Measurements from ENCODE around the gene OSTF1. TPM values are rescaled to one million over a fixed set of nuclear protein-coding genes. Genes with fewer than 3 reads are reported as not detected.

OSTF1 gene
- total and polyA plus RNA-seq, 2 donors (not counting 3 experiments of a cell fraction or from before 2014, with no cell fraction given): 23.5 to 70.9 TPM

DNA sequence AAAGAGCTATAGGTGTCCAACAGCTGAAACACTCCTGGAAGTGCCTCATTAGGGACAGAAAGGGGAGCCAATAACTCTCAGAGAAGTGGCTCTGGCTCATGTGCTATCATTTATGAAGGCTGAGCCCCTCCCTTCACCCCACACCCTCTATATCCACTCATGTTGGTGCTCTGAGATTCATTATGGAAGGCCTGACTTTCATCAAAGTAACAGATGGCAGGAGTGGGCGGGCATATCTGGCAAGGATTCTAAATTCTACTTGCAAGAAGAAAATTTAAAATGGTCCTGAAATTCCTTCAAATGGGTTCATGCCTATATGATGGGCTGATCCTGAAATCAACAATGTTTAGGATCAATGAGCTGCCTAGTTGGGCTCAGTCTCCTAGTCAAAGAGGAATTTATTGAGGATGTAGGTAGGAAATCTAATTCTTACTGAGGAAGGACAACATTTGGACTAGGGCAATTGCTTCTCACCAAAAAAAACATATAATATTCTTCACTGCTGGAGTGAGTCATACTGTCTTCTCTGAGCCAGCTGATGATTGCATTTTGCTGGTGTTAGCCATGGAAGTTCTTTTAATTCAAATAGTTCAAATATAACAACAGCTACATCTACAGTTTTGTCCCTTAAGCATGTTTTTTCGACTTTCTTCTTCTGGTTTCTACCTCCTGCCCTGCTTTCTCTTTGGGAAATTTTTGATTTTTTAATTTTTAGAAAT is 23.8 kb upstream of the OSTF1 start:
- no peaks in the 10 kb centered on the region for H3K27me3 ChIP-seq (ENCODE audit: control insufficient read depth in 2 of 2, insufficient read depth in 2 of 2, low read length in 2 of 2)
- H3K36me3 ChIP-seq (ENCODE audit: control insufficient read depth in 2 of 2, extremely low read depth in 1 of 2, insufficient read depth in 2 of 2, low read length in 2 of 2): peaks cover 0 to 15% of the 10 kb centered on the region in 2 experiments
- no peak overlapping the region for H3K9ac ChIP-seq (replicated peaks; ENCODE audit: extremely low read depth, insufficient read depth, low read length)
- intact Hi-C loops (cut with micrococcal nuclease): loop anchor here (5.0 kb wide), 1 partner anchor 62 kb away; no protein-coding TSS in a partner anchor
- no peaks in the 10 kb centered on the region for H3K9me1 ChIP-seq (replicated peaks; ENCODE audit: control insufficient read depth, extremely low read depth, insufficient read depth, low read length)
- H3K4me2 ChIP-seq (ENCODE audit: insufficient read depth, low read length): no peak overlapping the region
- ChIA-PET POLR2A (interaction anchor here (1.1 kb wide), 1 partner anchor 36 kb away, joined by 3 read pairs; the partner anchor contains the start of gene CARNMT1), CTCF (interaction anchor here (0.9 to 3.2 kb wide), 6 partner anchors 13 to 291 kb away, joined by 3 to 10 read pairs (median 5); no protein-coding TSS in a partner anchor)
- no peak overlapping the region for H3K4me3 ChIP-seq (replicated peaks in 1 of 3; ENCODE audit: insufficient read depth in 1 of 3, low read depth in 1 of 3, low read length in 3 of 3)
- BruUV-seq (replicated peaks): no TSS peak
- H2AFZ ChIP-seq (ENCODE audit: low read depth, low read length): no peak overlapping the region
- dilution Hi-C loops (cut with MboI; ENCODE audit: extremely low pct_ligation_motif_present, low sequenced_read_pairs): loop anchor here (25.0 kb wide), 1 partner anchor 277 kb away; no protein-coding TSS in a partner anchor
- no peak overlapping the region for H3K27ac ChIP-seq (ENCODE audit: insufficient read depth, low read depth, low read length)
- no peaks in the 10 kb centered on the region for H3K79me2 ChIP-seq (ENCODE audit: control insufficient read depth, insufficient read depth, low read length)
- no peaks in the 10 kb centered on the region for H3K9me3 ChIP-seq (replicated peaks; ENCODE audit: control insufficient read depth, insufficient read depth, low read length)
- FAIRE-seq (no peak), DNase-seq (ENCODE audit: low read depth, low spot score) (no peak)
- TF ChIP-seq JUN (IDR thresholded peaks at IDR 0.05; ENCODE audit: borderline replicate concordance, insufficient read depth, insufficient read length, low read depth): no peak
- TF ChIP-seq, protein P1, sequence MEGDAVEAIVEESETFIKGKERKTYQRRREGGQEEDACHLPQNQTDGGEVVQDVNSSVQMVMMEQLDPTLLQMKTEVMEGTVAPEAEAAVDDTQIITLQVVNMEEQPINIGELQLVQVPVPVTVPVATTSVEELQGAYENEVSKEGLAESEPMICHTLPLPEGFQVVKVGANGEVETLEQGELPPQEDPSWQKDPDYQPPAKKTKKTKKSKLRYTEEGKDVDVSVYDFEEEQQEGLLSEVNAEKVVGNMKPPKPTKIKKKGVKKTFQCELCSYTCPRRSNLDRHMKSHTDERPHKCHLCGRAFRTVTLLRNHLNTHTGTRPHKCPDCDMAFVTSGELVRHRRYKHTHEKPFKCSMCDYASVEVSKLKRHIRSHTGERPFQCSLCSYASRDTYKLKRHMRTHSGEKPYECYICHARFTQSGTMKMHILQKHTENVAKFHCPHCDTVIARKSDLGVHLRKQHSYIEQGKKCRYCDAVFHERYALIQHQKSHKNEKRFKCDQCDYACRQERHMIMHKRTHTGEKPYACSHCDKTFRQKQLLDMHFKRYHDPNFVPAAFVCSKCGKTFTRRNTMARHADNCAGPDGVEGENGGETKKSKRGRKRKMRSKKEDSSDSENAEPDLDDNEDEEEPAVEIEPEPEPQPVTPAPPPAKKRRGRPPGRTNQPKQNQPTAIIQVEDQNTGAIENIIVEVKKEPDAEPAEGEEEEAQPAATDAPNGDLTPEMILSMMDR (IDR thresholded peaks at IDR 0.05; ENCODE audit: extremely low read depth in 1 of 2, insufficient read depth in 1 of 2, low read depth in 1 of 2, low read length in 2 of 2): no peak
- TF ChIP-seq, protein P2, sequence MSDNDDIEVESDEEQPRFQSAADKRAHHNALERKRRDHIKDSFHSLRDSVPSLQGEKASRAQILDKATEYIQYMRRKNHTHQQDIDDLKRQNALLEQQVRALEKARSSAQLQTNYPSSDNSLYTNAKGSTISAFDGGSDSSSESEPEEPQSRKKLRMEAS (IDR thresholded peaks at IDR 0.05; ENCODE audit: insufficient read depth, insufficient read length): no peak
- TF ChIP-seq FOS (IDR thresholded peaks at IDR 0.05; ENCODE audit: borderline replicate concordance, insufficient read depth, low read length): peak; percentile 53
- TF ChIP-seq POLR2A (IDR thresholded peaks at IDR 0.05; ENCODE audit: low read depth, low read length): no peak
- no peaks in the 10 kb centered on the region for H3K4me1 ChIP-seq (ENCODE audit: control insufficient read depth, extremely low read depth, insufficient read depth, low read length)
- H4K20me1 ChIP-seq (replicated peaks; ENCODE audit: control insufficient read depth, extremely low read depth, insufficient read depth, low read length): no peaks in the 10 kb centered on the region
